H1 (cell line): ENCODE measurements around the gene SCCPDH. TPM values are rescaled to one million over a fixed set of nuclear protein-coding genes. Genes with fewer than 3 reads are reported as not detected.
"Not testable (repeated sequence)": the region's sequence is repeated elsewhere in the genome, so short reads cannot be mapped to it uniquely, and the experiment has no call there.

Experiments
- CTCF ChIA-PET: fragments of 300-600 bp; sonication (Branson Sonifier 250); formaldehyde crosslinking; loops from one replicate; lab custom pipeline; 2021; ENCODE audit not compliant: partially characterized antibody; lab: Charles Lee
- POLR2A ChIA-PET: fragments of 300-600 bp; sonication (Branson Sonifier 250); formaldehyde crosslinking; loops from one replicate; lab custom pipeline; 2021; ENCODE audit warnings: inconsistent platforms; ENCODE audit not compliant: partially characterized antibody; lab: Charles Lee
- DNase-seq, 2 experiments: peaks; one replicate each; pipeline versions ENCODE4 v3.0.0 to v3.0.0-alpha.2; 2010 to 2022; ENCODE audit warnings: low spot score in 2 of 2, low read depth in 1 of 2, mixed read lengths in 1 of 2
- FAIRE-seq: peaks from 2 replicates; lab custom pipeline; 2011; peaks lifted over from hg19 to GRCh38; lab: Jason Lieb, UNC
- H2AFZ ChIP-seq: 2 replicates; pipeline ENCODE4 v1.8.1; 2012; ENCODE audit warnings: low read length, inconsistent platforms
- H2AK5ac ChIP-seq: 2 replicates; pipeline ENCODE4 v1.6.1; 2013; ENCODE audit warnings: low read depth, low read length
- H2BK120ac ChIP-seq: replicated peaks from 2 replicates; pipeline ENCODE3; 2013; ENCODE audit warnings: low read depth, low read length, inconsistent platforms
- H2BK12ac ChIP-seq: 2 replicates; pipeline ENCODE4 v1.6.1; 2013; ENCODE audit warnings: low read depth, low read length
- H2BK15ac ChIP-seq: 2 replicates; pipeline ENCODE4 v1.6.1; 2013; ENCODE audit warnings: low read length
- H2BK20ac ChIP-seq: 2 replicates; pipeline ENCODE4 v1.6.1; 2013; ENCODE audit warnings: low read length
- H2BK5ac ChIP-seq: 2 replicates; pipeline ENCODE4 v1.6.1; 2013; ENCODE audit warnings: low read depth, low read length
- H3K14ac ChIP-seq: 2 replicates; pipeline ENCODE4 v1.6.1; 2013; ENCODE audit warnings: inconsistent platforms; ENCODE audit not compliant: insufficient read length
- H3K18ac ChIP-seq: 2 replicates; pipeline ENCODE4 v1.6.1; 2013; ENCODE audit warnings: low read length; ENCODE audit errors: extremely low read depth
- H3K23ac ChIP-seq: 2 replicates; pipeline ENCODE4 v1.6.1; 2013; ENCODE audit warnings: inconsistent platforms; ENCODE audit not compliant: insufficient read length
- H3K23me2 ChIP-seq: 2 replicates; pipeline ENCODE4 v1.6.1; 2013; ENCODE audit warnings: low read depth, low read length
- H3K27ac ChIP-seq: 2 replicates; pipeline ENCODE4 v1.6.1; 2011; ENCODE audit warnings: low read depth, low read length, inconsistent platforms
- H3K27me3 ChIP-seq, 4 experiments: replicated peaks in 1 of 4; 1 replicate in 1 of 4; 2 replicates in 3 of 4; pipeline versions ENCODE4 v1.6.1 to v1.8.1; 2011 to 2013; ENCODE audit warnings: low read length in 3 of 4, mild to moderate bottlenecking in 3 of 4, inconsistent platforms in 2 of 4, mixed read lengths in 2 of 4, moderate library complexity in 1 of 4; ENCODE audit not compliant: control insufficient read depth in 3 of 4, insufficient read depth in 3 of 4; ENCODE audit errors: extremely low read depth in 1 of 4
- H3K36me3 ChIP-seq, 4 experiments: 2 replicates each; pipeline versions ENCODE4 v1.6.1 to v1.8.1; 2011 to 2013; ENCODE audit warnings: mild to moderate bottlenecking in 4 of 4, low read length in 3 of 4, moderate library complexity in 2 of 4, control low read depth in 1 of 4, inconsistent platforms in 1 of 4; ENCODE audit not compliant: insufficient read depth in 4 of 4, control insufficient read depth in 2 of 4
- H3K4ac ChIP-seq: replicated peaks from 2 replicates; pipeline ENCODE3; 2013; ENCODE audit warnings: low read length, low read depth, mixed read lengths, inconsistent platforms; ENCODE audit not compliant: insufficient read length
- H3K4me1 ChIP-seq, 4 experiments: replicated peaks in 1 of 4; 1 replicate in 1 of 4; 2 replicates in 3 of 4; pipeline versions ENCODE4 v1.6.1 to v1.8.1; 2011 to 2013; ENCODE audit warnings: low read length in 3 of 4, inconsistent platforms in 2 of 4, mixed read lengths in 1 of 4; ENCODE audit not compliant: insufficient read depth in 4 of 4, control insufficient read depth in 3 of 4
- H3K4me2 ChIP-seq, 2 experiments: 2 replicates each; pipeline versions ENCODE4 v1.6.1 to v1.8.1; 2011 to 2013; ENCODE audit warnings: low read depth in 2 of 2, low read length in 2 of 2, control low read depth in 1 of 2, inconsistent platforms in 1 of 2, mild to moderate bottlenecking in 1 of 2; ENCODE audit not compliant: insufficient read depth in 1 of 2
- H3K4me3 ChIP-seq, 4 experiments: fragments of 200-600, 300-600 bp in 1 of 4; sonication (generic), shearing (Covaris generic), sonication (Bioruptor Twin) in 1 of 4; 2 replicates each; pipeline versions ENCODE4 v1.5.1 to v1.8.1; 2011 to 2016; ENCODE audit warnings: low read length in 4 of 4, low read depth in 3 of 4, control low read depth in 2 of 4, inconsistent platforms in 2 of 4, mild to moderate bottlenecking in 2 of 4, mixed read lengths in 1 of 4, moderate library complexity in 1 of 4; ENCODE audit not compliant: insufficient read depth in 2 of 4; ENCODE audit errors: extremely low read depth in 1 of 4
- H3K56ac ChIP-seq: replicated peaks from 2 replicates; pipeline ENCODE3; 2013; ENCODE audit warnings: low read depth, mild to moderate bottlenecking, mixed read lengths, low read length, inconsistent platforms; ENCODE audit not compliant: insufficient read length
- H3K79me1 ChIP-seq: 2 replicates; pipeline ENCODE4 v1.6.1; 2013; ENCODE audit warnings: low read depth, low read length, control low read depth
- H3K79me2 ChIP-seq, 2 experiments: 2 replicates each; pipeline versions ENCODE4 v1.6.1 to v1.8.1; 2012 to 2013; ENCODE audit warnings: low read length in 2 of 2, mild to moderate bottlenecking in 2 of 2, inconsistent platforms in 1 of 2; ENCODE audit not compliant: insufficient read depth in 2 of 2, control insufficient read depth in 1 of 2
- H3K9ac ChIP-seq, 4 experiments: replicated peaks in 1 of 4; 1 replicate in 1 of 4; 2 replicates in 3 of 4; pipeline versions ENCODE4 v1.6.1 to v1.8.1; 2011 to 2013; ENCODE audit warnings: low read depth in 3 of 4, low read length in 3 of 4, control low read depth in 2 of 4, mild to moderate bottlenecking in 2 of 4, moderate library complexity in 2 of 4, inconsistent platforms in 1 of 4; ENCODE audit errors: extremely low read depth in 1 of 4
- H3K9me3 ChIP-seq, 2 experiments: 2 replicates each; pipeline versions ENCODE4 v1.6.1 to v1.8.1; 2012 to 2013; ENCODE audit warnings: mild to moderate bottlenecking in 2 of 2, moderate library complexity in 2 of 2, control low read depth in 1 of 2, inconsistent platforms in 1 of 2, low read depth in 1 of 2, low read length in 1 of 2, mixed read lengths in 1 of 2; ENCODE audit not compliant: insufficient read depth in 2 of 2
- H4K20me1 ChIP-seq, 2 experiments: replicated peaks in 1 of 2; 2 replicates each; pipeline versions ENCODE3 to v1.8.1; 2011 to 2013; ENCODE audit warnings: inconsistent platforms in 2 of 2, low read length in 2 of 2, mild to moderate bottlenecking in 1 of 2; ENCODE audit not compliant: insufficient read depth in 2 of 2, control insufficient read depth in 1 of 2
- H4K5ac ChIP-seq: 2 replicates; pipeline ENCODE4 v1.6.1; 2013; ENCODE audit warnings: low read length, low read depth, mixed read lengths, inconsistent platforms; ENCODE audit not compliant: insufficient read length
- H4K8ac ChIP-seq: 2 replicates; pipeline ENCODE4 v1.8.0; 2013; ENCODE audit warnings: mild to moderate bottlenecking, moderate library complexity, low read length, inconsistent platforms; ENCODE audit not compliant: insufficient read depth; ENCODE audit errors: extremely low read depth
- H4K91ac ChIP-seq: replicated peaks from 2 replicates; pipeline ENCODE3; 2013; ENCODE audit warnings: low read length, mixed read lengths, inconsistent platforms; ENCODE audit not compliant: insufficient read length
- WGBS, 2 experiments: shearing (Covaris generic) in 1 of 2; methylation state at CpG; one replicate each; pipeline versions ENCODE4 v1.1.6 to v1.1.7; 2013 to 2015; ENCODE audit warnings: low lambda C conversion rate in 2 of 2, mixed read lengths in 2 of 2, inconsistent platforms in 1 of 2, low coverage in 1 of 2, missing lambda C conversion rate in 1 of 2; ENCODE audit not compliant: insufficient replicate concordance in 2 of 2, insufficient coverage in 1 of 2, insufficient read length in 1 of 2; ENCODE audit errors: extremely low coverage in 1 of 2, missing lambda C conversion rate in 1 of 2; 5-methylcytosine and 5-hydroxymethylcytosine counted together
- polyA plus RNA-seq, 7 experiments: library from polyadenylated mRNA; depleted of rRNA in 3 of 7; stranded (reverse) in 5 of 7; unstranded in 2 of 7; fragments of >200 nt in 5 of 7; fragments of 200-250 nt in 2 of 7; gene quantifications; 1 replicate in 5 of 7; 2 replicates in 1 of 7; 4 replicates in 1 of 7; pipeline versions ENCODE4 v1.2.1 to v1.2.3, GENCODE V29; 2011 to 2013; ENCODE audit warnings: missing spikeins in 2 of 7, mixed read lengths in 2 of 7
- total RNA-seq: library from RNA; stranded (reverse); fragmentation: NEBNext Ultra II Directional; extraction: Animal tissue kit (Norgen Biotek cat#: 25700); gene quantifications from 2 replicates; pipeline ENCODE4 v1.2.1, GENCODE V29; 2021

Gene SCCPDH
- total and polyA plus RNA-seq, 2 of the 8 experiments (the other 6 are each of a cell fraction or from before 2014, with no cell fraction given): 9.5 to 17.0 TPM

DNA sequence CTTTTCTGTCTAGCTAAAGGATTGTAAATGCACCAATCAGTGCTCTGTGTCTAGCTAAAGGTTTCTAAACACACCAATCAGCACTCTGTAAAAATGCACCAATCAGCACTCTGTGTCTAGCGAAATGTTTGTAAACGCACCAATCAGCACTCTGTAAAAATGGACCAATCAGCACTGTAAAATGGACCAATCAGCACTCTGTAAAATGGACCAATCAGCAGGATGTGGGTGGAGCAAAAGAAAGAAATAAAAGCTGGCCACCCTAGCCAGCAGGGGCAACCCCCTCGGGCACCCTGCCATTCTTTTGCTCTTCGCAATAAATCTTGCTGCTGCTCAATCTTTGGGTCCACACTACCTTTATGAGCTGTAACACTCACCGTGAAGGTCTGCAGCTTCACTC, 11.8 kb upstream of the SCCPDH start:
- H3K79me2 ChIP-seq, FAIRE-seq: not testable (repeated sequence)

DNA sequence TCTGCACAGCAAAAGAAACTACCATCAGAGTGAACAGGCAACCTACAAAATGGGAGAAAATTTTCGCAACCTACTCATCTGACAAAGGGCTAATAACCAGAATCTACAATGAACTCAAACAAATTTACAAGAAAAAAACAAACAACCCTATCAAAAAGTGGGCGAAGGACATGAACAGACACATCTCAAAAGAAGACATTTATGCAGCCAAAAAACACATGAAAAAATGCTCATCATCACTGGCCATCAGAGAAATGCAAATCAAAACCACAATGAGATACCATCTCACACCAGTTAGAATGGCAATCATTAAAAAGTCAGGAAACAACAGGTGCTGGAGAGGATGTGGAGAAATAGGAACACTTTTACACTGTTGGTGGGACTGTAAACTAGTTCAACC, 4.8 kb upstream of the SCCPDH start:
- H3K4me3 ChIP-seq, H3K4ac ChIP-seq, H3K4me2 ChIP-seq, H2BK12ac ChIP-seq, H3K14ac ChIP-seq, H3K79me1 ChIP-seq, CTCF ChIA-PET, H4K20me1 ChIP-seq, H3K18ac ChIP-seq, H3K4me1 ChIP-seq, H2BK120ac ChIP-seq, H3K56ac ChIP-seq, H4K8ac ChIP-seq, H4K5ac ChIP-seq, H3K36me3 ChIP-seq, H3K27me3 ChIP-seq, H2AK5ac ChIP-seq, H3K23ac ChIP-seq, H2BK20ac ChIP-seq, DNase-seq, H3K79me2 ChIP-seq, H2BK15ac ChIP-seq, H3K9me3 ChIP-seq, H3K23me2 ChIP-seq, H2BK5ac ChIP-seq, H2AFZ ChIP-seq, H3K27ac ChIP-seq, FAIRE-seq, H4K91ac ChIP-seq, H3K9ac ChIP-seq, POLR2A ChIA-PET: not testable (repeated sequence)
- WGBS, 2 experiments: 100% methylated on average over 1 of the region's 2 CpGs; no CpG with 5 or more reads in 1 of the 2 experiments

More for the DNA sequence above, 11.8 kb upstream of the SCCPDH start:
- 90% methylated on average over 5 of the region's 5 CpGs; no CpG with 5 or more reads in 1 of the 2 experiments for WGBS, 2 experiments
- POLR2A ChIA-PET, H3K23me2 ChIP-seq, H4K91ac ChIP-seq, H3K4me1 ChIP-seq, H3K4me2 ChIP-seq, H4K8ac ChIP-seq, H3K56ac ChIP-seq, H3K27me3 ChIP-seq, H2BK5ac ChIP-seq, H3K27ac ChIP-seq, H3K79me1 ChIP-seq, H3K36me3 ChIP-seq, H2BK15ac ChIP-seq, DNase-seq, H3K4ac ChIP-seq, H2AK5ac ChIP-seq, H3K9me3 ChIP-seq, H3K4me3 ChIP-seq, H2BK12ac ChIP-seq, H3K9ac ChIP-seq, H2AFZ ChIP-seq, H2BK120ac ChIP-seq, H2BK20ac ChIP-seq, H4K20me1 ChIP-seq, H3K23ac ChIP-seq, H4K5ac ChIP-seq, H3K18ac ChIP-seq, H3K14ac ChIP-seq: not testable (repeated sequence)
- CTCF ChIA-PET: interaction anchor here (8.7 kb wide), 1 partner anchor 19 kb away, joined by 91 read pairs; no protein-coding TSS in a partner anchor
